GM23338 (cell line): Measurements from ENCODE around the gene SIGLEC9. TPM values are rescaled to one million over a fixed set of nuclear protein-coding genes. Genes with fewer than 3 reads are reported as not detected.

Experiments used
- CREB1 ChIP-seq: fragments of 250-450 bp; sonication (Bioruptor Pico); IDR thresholded peaks from 2 replicates; pipeline ENCODE4 v1.5.0; 2020; ENCODE audit warnings: low read depth, mild to moderate bottlenecking, moderate library complexity
- ETS1 ChIP-seq: IDR thresholded peaks from 2 replicates; pipeline ENCODE4 v1.6.1; 2016; ENCODE audit warnings: antibody characterized with exemption
- EZH2phosphoT487 ChIP-seq: fragments of 200-600 bp; sonication (generic); IDR thresholded peaks from one replicate; pipeline ENCODE4 v1.8.1; 2018; ENCODE audit warnings: antibody characterized with exemption; ENCODE audit not compliant: unreplicated experiment
- POLR2AphosphoS5 ChIP-seq: IDR thresholded peaks from 2 replicates; pipeline ENCODE4 v1.6.1; 2016; ENCODE audit warnings: antibody characterized with exemption, low read depth
- ZNF114 ChIP-seq: fragments of 250-450 bp; sonication (Bioruptor Pico); IDR thresholded peaks from 2 replicates; pipeline ENCODE4 v1.5.0; 2020; ENCODE audit warnings: mild to moderate bottlenecking, moderate library complexity
- ZNF331 ChIP-seq: fragments of 250-450 bp; sonication (Bioruptor Pico); IDR thresholded peaks from 2 replicates; pipeline ENCODE4 v1.5.0; 2020; ENCODE audit warnings: low read depth, mild to moderate bottlenecking, moderate library complexity
- polyA plus RNA-seq: library from polyadenylated mRNA; unstranded; fragments of >200 nt; fragmentation: Nextera tagmentation; extraction: Ambion mirVana; gene quantifications from 2 replicates; pipeline ENCODE4 v1.2.1, GENCODE V29; 2016
- total RNA-seq: library from RNA; depleted of rRNA; stranded (reverse); fragments of >200 nt; shearing (Covaris generic); gene quantifications from 2 replicates; pipeline ENCODE4 v1.2.3, GENCODE V29; 2014
- TF ChIP-seq, protein P1 (sequence below): fragments of 250-450 bp; sonication (Bioruptor Pico); IDR thresholded peaks from 2 replicates; pipeline ENCODE4 v1.5.0; 2020; ENCODE audit warnings: mild to moderate bottlenecking, moderate library complexity
- TF ChIP-seq, protein P2 (sequence below), 2 experiments: fragments of 200-600 bp in 1 of 2; sonication (generic) in 1 of 2; conservative IDR thresholded peaks; 2 replicates each; pipeline versions ENCODE4 v1.5.1 to v1.6.1; 2016 to 2017; ENCODE audit warnings: antibody characterized with exemption in 2 of 2, low read depth in 2 of 2, mild to moderate bottlenecking in 2 of 2, moderate library complexity in 1 of 2
- TF ChIP-seq, protein P3 (sequence below): IDR thresholded peaks from one replicate; pipeline ENCODE4 v1.6.1; 2018; ENCODE audit warnings: antibody characterized with exemption; ENCODE audit not compliant: unreplicated experiment

The SIGLEC9 gene
- total and polyA plus RNA-seq, 2 experiments from 2014 or later: not detected

- TF ChIP-seq, protein P1, sequence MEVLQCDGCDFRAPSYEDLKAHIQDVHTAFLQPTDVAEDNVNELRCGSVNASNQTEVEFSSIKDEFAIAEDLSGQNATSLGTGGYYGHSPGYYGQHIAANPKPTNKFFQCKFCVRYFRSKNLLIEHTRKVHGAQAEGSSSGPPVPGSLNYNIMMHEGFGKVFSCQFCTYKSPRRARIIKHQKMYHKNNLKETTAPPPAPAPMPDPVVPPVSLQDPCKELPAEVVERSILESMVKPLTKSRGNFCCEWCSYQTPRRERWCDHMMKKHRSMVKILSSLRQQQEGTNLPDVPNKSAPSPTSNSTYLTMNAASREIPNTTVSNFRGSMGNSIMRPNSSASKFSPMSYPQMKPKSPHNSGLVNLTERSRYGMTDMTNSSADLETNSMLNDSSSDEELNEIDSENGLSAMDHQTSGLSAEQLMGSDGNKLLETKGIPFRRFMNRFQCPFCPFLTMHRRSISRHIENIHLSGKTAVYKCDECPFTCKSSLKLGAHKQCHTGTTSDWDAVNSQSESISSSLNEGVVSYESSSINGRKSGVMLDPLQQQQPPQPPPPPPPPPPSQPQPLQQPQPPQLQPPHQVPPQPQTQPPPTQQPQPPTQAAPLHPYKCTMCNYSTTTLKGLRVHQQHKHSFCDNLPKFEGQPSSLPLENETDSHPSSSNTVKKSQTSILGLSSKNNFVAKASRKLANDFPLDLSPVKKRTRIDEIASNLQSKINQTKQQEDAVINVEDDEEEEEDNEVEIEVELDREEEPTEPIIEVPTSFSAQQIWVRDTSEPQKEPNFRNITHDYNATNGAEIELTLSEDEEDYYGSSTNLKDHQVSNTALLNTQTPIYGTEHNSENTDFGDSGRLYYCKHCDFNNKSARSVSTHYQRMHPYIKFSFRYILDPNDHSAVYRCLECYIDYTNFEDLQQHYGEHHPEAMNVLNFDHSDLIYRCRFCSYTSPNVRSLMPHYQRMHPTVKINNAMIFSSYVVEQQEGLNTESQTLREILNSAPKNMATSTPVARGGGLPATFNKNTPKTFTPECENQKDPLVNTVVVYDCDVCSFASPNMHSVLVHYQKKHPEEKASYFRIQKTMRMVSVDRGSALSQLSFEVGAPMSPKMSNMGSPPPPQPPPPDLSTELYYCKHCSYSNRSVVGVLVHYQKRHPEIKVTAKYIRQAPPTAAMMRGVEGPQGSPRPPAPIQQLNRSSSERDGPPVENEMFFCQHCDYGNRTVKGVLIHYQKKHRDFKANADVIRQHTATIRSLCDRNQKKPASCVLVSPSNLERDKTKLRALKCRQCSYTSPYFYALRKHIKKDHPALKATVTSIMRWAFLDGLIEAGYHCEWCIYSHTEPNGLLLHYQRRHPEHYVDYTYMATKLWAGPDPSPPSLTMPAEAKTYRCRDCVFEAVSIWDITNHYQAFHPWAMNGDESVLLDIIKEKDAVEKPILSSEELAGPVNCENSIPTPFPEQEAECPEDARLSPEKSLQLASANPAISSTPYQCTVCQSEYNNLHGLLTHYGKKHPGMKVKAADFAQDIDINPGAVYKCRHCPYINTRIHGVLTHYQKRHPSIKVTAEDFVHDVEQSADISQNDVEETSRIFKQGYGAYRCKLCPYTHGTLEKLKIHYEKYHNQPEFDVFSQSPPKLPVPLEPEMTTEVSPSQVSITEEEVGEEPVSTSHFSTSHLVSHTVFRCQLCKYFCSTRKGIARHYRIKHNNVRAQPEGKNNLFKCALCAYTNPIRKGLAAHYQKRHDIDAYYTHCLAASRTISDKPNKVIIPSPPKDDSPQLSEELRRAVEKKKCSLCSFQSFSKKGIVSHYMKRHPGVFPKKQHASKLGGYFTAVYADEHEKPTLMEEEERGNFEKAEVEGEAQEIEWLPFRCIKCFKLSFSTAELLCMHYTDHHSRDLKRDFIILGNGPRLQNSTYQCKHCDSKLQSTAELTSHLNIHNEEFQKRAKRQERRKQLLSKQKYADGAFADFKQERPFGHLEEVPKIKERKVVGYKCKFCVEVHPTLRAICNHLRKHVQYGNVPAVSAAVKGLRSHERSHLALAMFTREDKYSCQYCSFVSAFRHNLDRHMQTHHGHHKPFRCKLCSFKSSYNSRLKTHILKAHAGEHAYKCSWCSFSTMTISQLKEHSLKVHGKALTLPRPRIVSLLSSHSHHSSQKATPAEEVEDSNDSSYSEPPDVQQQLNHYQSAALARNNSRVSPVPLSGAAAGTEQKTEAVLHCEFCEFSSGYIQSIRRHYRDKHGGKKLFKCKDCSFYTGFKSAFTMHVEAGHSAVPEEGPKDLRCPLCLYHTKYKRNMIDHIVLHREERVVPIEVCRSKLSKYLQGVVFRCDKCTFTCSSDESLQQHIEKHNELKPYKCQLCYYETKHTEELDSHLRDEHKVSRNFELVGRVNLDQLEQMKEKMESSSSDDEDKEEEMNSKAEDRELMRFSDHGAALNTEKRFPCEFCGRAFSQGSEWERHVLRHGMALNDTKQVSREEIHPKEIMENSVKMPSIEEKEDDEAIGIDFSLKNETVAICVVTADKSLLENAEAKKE (CRISPR knock-in tag): no peak
- TF ChIP-seq, protein P2, sequence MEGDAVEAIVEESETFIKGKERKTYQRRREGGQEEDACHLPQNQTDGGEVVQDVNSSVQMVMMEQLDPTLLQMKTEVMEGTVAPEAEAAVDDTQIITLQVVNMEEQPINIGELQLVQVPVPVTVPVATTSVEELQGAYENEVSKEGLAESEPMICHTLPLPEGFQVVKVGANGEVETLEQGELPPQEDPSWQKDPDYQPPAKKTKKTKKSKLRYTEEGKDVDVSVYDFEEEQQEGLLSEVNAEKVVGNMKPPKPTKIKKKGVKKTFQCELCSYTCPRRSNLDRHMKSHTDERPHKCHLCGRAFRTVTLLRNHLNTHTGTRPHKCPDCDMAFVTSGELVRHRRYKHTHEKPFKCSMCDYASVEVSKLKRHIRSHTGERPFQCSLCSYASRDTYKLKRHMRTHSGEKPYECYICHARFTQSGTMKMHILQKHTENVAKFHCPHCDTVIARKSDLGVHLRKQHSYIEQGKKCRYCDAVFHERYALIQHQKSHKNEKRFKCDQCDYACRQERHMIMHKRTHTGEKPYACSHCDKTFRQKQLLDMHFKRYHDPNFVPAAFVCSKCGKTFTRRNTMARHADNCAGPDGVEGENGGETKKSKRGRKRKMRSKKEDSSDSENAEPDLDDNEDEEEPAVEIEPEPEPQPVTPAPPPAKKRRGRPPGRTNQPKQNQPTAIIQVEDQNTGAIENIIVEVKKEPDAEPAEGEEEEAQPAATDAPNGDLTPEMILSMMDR (conservative IDR thresholded peaks at IDR 0.05; ENCODE audit: low read depth in 2 of 2): no peak
- TF ChIP-seq ZNF114: no peak
- TF ChIP-seq EZH2phosphoT487: no peak
- TF ChIP-seq, protein P3, sequence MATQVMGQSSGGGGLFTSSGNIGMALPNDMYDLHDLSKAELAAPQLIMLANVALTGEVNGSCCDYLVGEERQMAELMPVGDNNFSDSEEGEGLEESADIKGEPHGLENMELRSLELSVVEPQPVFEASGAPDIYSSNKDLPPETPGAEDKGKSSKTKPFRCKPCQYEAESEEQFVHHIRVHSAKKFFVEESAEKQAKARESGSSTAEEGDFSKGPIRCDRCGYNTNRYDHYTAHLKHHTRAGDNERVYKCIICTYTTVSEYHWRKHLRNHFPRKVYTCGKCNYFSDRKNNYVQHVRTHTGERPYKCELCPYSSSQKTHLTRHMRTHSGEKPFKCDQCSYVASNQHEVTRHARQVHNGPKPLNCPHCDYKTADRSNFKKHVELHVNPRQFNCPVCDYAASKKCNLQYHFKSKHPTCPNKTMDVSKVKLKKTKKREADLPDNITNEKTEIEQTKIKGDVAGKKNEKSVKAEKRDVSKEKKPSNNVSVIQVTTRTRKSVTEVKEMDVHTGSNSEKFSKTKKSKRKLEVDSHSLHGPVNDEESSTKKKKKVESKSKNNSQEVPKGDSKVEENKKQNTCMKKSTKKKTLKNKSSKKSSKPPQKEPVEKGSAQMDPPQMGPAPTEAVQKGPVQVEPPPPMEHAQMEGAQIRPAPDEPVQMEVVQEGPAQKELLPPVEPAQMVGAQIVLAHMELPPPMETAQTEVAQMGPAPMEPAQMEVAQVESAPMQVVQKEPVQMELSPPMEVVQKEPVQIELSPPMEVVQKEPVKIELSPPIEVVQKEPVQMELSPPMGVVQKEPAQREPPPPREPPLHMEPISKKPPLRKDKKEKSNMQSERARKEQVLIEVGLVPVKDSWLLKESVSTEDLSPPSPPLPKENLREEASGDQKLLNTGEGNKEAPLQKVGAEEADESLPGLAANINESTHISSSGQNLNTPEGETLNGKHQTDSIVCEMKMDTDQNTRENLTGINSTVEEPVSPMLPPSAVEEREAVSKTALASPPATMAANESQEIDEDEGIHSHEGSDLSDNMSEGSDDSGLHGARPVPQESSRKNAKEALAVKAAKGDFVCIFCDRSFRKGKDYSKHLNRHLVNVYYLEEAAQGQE: no peak
- TF ChIP-seq ZNF331 (CRISPR knock-in tag): no peak
- TF ChIP-seq CREB1 (CRISPR knock-in tag): no peak
- no peak for TF ChIP-seq POLR2AphosphoS5
- no peak for TF ChIP-seq ETS1
These were observed 25.7 kb upstream of the SIGLEC9 start (continued) for GRCh38 chr19:51099047-51099382.
